Endothelial cell of umbilical vein (primary cell): Measurements from ENCODE around the gene PAPOLA. TPM values are rescaled to one million over a fixed set of nuclear protein-coding genes. Genes with fewer than 3 reads are reported as not detected.

Experiments used
- BruUV-seq: library from RNA; stranded (reverse); fragments of 400-500 nt; replicated peaks from 2 replicates; lab custom pipeline; 2021; lab: Mats Ljungman, UMichigan
- CTCF ChIA-PET: fragments of 300-600, 350-600 bp; sonication (Branson Sonifier 250); formaldehyde crosslinking; loops from one replicate; lab custom pipeline; 2021; ENCODE audit warnings: antibody characterized with exemption, inconsistent platforms; lab: Charles Lee
- POLR2A ChIA-PET: fragments of 300-600, 350-600 bp; sonication (Branson Sonifier 250); formaldehyde crosslinking; loops from one replicate; lab custom pipeline; 2021; ENCODE audit warnings: antibody characterized with exemption, inconsistent platforms; lab: Charles Lee
- DNase-seq: peaks from one replicate; pipeline ENCODE4 v3.0.0-alpha.2; 2011; ENCODE audit warnings: low read depth, low spot score
- FAIRE-seq: peaks from 2 replicates; lab custom pipeline; 2011; peaks lifted over from hg19 to GRCh38; lab: Jason Lieb, UNC
- H2AFZ ChIP-seq: 2 replicates; pipeline ENCODE4 v1.6.0; 2012; ENCODE audit warnings: low read depth, low read length, control low read depth, inconsistent platforms
- H3K27ac ChIP-seq: 2 replicates; pipeline ENCODE4 v1.5.1; 2011; ENCODE audit warnings: low read depth, mild to moderate bottlenecking, control low read depth, low read length, moderate library complexity; ENCODE audit not compliant: insufficient read depth
- H3K27me3 ChIP-seq, 2 experiments: 2 replicates each; pipeline versions ENCODE4 v1.6.0 to v1.6.1; 2011; ENCODE audit warnings: low read length in 2 of 2, mixed read lengths in 1 of 2; ENCODE audit not compliant: control insufficient read depth in 2 of 2, insufficient read depth in 2 of 2
- H3K36me3 ChIP-seq, 2 experiments: 2 replicates in 1 of 2; 3 replicates in 1 of 2; pipeline ENCODE4 v1.5.1; 2011; ENCODE audit warnings: low read length in 2 of 2, mild to moderate bottlenecking in 1 of 2, moderate library complexity in 1 of 2; ENCODE audit not compliant: control insufficient read depth in 2 of 2, insufficient read depth in 2 of 2; ENCODE audit errors: extremely low read depth in 1 of 2
- H3K4me1 ChIP-seq: 3 replicates; pipeline ENCODE4 v1.5.1; 2011; ENCODE audit warnings: mild to moderate bottlenecking, low read length; ENCODE audit not compliant: control insufficient read depth, insufficient read depth; ENCODE audit errors: extremely low read depth
- H3K4me2 ChIP-seq: 2 replicates; pipeline ENCODE4 v1.6.1; 2011; ENCODE audit warnings: low read length, control low read depth, mixed read lengths; ENCODE audit not compliant: insufficient read depth
- H3K4me3 ChIP-seq, 3 experiments: fragments of 200-600 bp in 1 of 3; sonication (generic), shearing (Covaris generic) in 1 of 3; replicated peaks in 1 of 3; 2 replicates each; pipeline ENCODE4 v1.5.1; 2011 to 2016; ENCODE audit warnings: control low read depth in 3 of 3, low read length in 3 of 3, mild to moderate bottlenecking in 2 of 3, inconsistent platforms in 1 of 3, low read depth in 1 of 3, moderate library complexity in 1 of 3; ENCODE audit not compliant: insufficient read depth in 1 of 3
- H3K79me2 ChIP-seq: 2 replicates; pipeline ENCODE4 v1.6.0; 2012; ENCODE audit warnings: low read length, inconsistent platforms; ENCODE audit not compliant: control insufficient read depth, insufficient read depth
- H3K9ac ChIP-seq: replicated peaks from 2 replicates; pipeline ENCODE3; 2011; ENCODE audit warnings: low read length, control low read depth; ENCODE audit not compliant: insufficient read depth; ENCODE audit errors: extremely low read depth
- H3K9me1 ChIP-seq: replicated peaks from 3 replicates; pipeline ENCODE4 v1.6.0; 2011; ENCODE audit warnings: mild to moderate bottlenecking, low read length; ENCODE audit not compliant: control insufficient read depth, insufficient read depth; ENCODE audit errors: extremely low read depth
- H3K9me3 ChIP-seq: replicated peaks from 2 replicates; pipeline ENCODE4 v1.5.1; 2012; ENCODE audit warnings: low read length, inconsistent platforms; ENCODE audit not compliant: control insufficient read depth, insufficient read depth
- H4K20me1 ChIP-seq: replicated peaks from 2 replicates; pipeline ENCODE3; 2011; ENCODE audit warnings: mild to moderate bottlenecking, low read length; ENCODE audit not compliant: control insufficient read depth, insufficient read depth; ENCODE audit errors: extremely low read depth
- EZH2 ChIP-seq: IDR thresholded peaks from 2 replicates; pipeline ENCODE4 v1.6.1; 2012; ENCODE audit warnings: borderline replicate concordance, low read depth, mild to moderate bottlenecking, moderate library complexity, low read length, inconsistent platforms; ENCODE audit not compliant: severe bottlenecking
- FOS ChIP-seq: IDR thresholded peaks from 2 replicates; pipeline ENCODE4 v1.6.1; 2011; ENCODE audit warnings: mild to moderate bottlenecking, low read length, moderate library complexity, borderline replicate concordance; ENCODE audit not compliant: insufficient read depth
- GATA2 ChIP-seq: IDR thresholded peaks from 2 replicates; pipeline ENCODE4 v1.7.0; 2011; ENCODE audit warnings: low read depth, mild to moderate bottlenecking, moderate library complexity, mixed read lengths, low read length; ENCODE audit not compliant: insufficient read length, insufficient read depth
- JUN ChIP-seq: IDR thresholded peaks from 2 replicates; pipeline ENCODE4 v1.6.1; 2011; ENCODE audit warnings: borderline replicate concordance, low read depth; ENCODE audit not compliant: insufficient read length, insufficient read depth
- MAX ChIP-seq: IDR thresholded peaks from 2 replicates; pipeline ENCODE4 v1.6.1; 2011; ENCODE audit not compliant: insufficient read depth, insufficient read length
- MYC ChIP-seq: IDR thresholded peaks from one replicate; pipeline ENCODE4 v1.6.1; 2011; ENCODE audit warnings: mild to moderate bottlenecking, low read depth, low read length
- POLR2A ChIP-seq: IDR thresholded peaks from 2 replicates; pipeline ENCODE4 v1.6.1; 2012; ENCODE audit warnings: low read depth, mild to moderate bottlenecking, control low read depth, low read length
- POLR2AphosphoS5 ChIP-seq: IDR thresholded peaks from 2 replicates; pipeline ENCODE4 v1.6.1; 2012; ENCODE audit warnings: low read depth, mild to moderate bottlenecking, control low read depth, low read length, moderate library complexity; ENCODE audit not compliant: insufficient read depth
- dilution Hi-C: fragments of 300-500 bp; cut with MboI; formaldehyde crosslinking; loops from one replicate; pipeline ENCODE4 v1.15.0; 2019; ENCODE audit warnings: low sequenced_read_pairs; ENCODE audit not compliant: extremely low pct_ligation_motif_present
- intact Hi-C: fragments of 100-400 bp; cut with micrococcal nuclease; formaldehyde crosslinking; loops from one replicate; pipeline ENCODE4 v1.10.0; 2022
- polyA plus RNA-seq, 4 experiments: library from polyadenylated mRNA; depleted of rRNA in 3 of 4; stranded (reverse) in 3 of 4; unstranded in 1 of 4; fragments of >200 nt; gene quantifications; 2 replicates each; pipeline versions ENCODE4 v1.2.1 to v1.2.3, GENCODE V29; 2011 to 2012; ENCODE audit warnings: missing spikeins in 1 of 4
- total RNA-seq: library from RNA; stranded (reverse); gene quantifications from 2 replicates; pipeline ENCODE4 v1.2.3, GENCODE V29; 2021
- TF ChIP-seq, protein P1 (sequence below), 2 donors: IDR thresholded peaks; 1 replicate in 1 of 2; 2 replicates in 1 of 2; pipeline ENCODE4 v1.5.1; 2011; ENCODE audit warnings: low read length in 2 of 2, mild to moderate bottlenecking in 2 of 2, moderate library complexity in 2 of 2, control low read depth in 1 of 2, inconsistent platforms in 1 of 2, low read depth in 1 of 2; ENCODE audit not compliant: insufficient read depth in 1 of 2; ENCODE audit errors: extremely low read depth in 1 of 2

The PAPOLA gene
- total and polyA plus RNA-seq, 2 donors (not counting 3 experiments of a cell fraction or from before 2014, with no cell fraction given) = 75.4 to 184 TPM

DNA sequence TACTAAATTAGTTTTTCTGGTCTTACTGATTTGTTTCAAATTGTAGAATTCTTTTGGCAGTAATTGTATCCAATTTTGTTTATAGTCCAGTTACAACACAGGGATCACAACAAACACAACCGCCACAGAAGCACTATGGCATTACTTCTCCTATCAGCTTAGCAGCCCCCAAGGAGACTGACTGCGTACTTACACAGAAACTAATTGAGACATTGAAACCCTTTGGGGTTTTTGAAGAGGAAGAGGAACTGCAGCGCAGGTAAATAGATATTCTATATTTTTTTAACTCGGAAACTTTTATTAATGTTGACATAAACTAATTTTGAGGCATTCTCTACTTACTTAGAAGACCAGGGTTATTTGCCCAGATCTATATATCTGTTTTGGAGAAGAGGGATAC, 17.8 kb downstream of the PAPOLA start:
- intact Hi-C loops = no loop called here
- Histone ChIP-seq H3K4me1 (peaks cover 4% of the 10 kb centered on the region), H3K9me3 (no peaks in the 10 kb centered on the region), H3K36me3 (peaks cover 6 to 7% of the 10 kb centered on the region in 2 experiments), H3K9ac (no peak overlapping the region), H3K79me2 (peaks cover 88% of the 10 kb centered on the region), H3K9me1 (no peaks in the 10 kb centered on the region), H3K27ac (no peak overlapping the region), H3K4me2 (no peak overlapping the region), H3K4me3 (no peak overlapping the region), H2AFZ (no peak overlapping the region), H3K27me3 (no peaks in the 10 kb centered on the region), H4K20me1 (peaks cover 15% of the 10 kb centered on the region)
- ChIA-PET POLR2A (no interaction called here), CTCF (interaction anchor here (1.0 kb wide), 1 partner anchor 16 kb away, joined by 4 read pairs; no protein-coding TSS in a partner anchor)
- dilution Hi-C loops = no loop called here
- no peak for FAIRE-seq
- BruUV-seq = no TSS peak
- TF ChIP-seq MYC (no peak), JUN (no peak), MAX (no peak), GATA2 (no peak), FOS (no peak), EZH2 (no peak), POLR2AphosphoS5 (no peak), POLR2A (no peak)
- TF ChIP-seq, protein P1, sequence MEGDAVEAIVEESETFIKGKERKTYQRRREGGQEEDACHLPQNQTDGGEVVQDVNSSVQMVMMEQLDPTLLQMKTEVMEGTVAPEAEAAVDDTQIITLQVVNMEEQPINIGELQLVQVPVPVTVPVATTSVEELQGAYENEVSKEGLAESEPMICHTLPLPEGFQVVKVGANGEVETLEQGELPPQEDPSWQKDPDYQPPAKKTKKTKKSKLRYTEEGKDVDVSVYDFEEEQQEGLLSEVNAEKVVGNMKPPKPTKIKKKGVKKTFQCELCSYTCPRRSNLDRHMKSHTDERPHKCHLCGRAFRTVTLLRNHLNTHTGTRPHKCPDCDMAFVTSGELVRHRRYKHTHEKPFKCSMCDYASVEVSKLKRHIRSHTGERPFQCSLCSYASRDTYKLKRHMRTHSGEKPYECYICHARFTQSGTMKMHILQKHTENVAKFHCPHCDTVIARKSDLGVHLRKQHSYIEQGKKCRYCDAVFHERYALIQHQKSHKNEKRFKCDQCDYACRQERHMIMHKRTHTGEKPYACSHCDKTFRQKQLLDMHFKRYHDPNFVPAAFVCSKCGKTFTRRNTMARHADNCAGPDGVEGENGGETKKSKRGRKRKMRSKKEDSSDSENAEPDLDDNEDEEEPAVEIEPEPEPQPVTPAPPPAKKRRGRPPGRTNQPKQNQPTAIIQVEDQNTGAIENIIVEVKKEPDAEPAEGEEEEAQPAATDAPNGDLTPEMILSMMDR (IDR thresholded peaks at IDR 0.05; ENCODE audit: extremely low read depth in 1 of 2, insufficient read depth in 1 of 2, low read depth in 1 of 2, low read length in 2 of 2) = no peak
- no peak for DNase-seq
